ENCODE data around the gene HOXD9.

The HOXD9 gene

DNA sequence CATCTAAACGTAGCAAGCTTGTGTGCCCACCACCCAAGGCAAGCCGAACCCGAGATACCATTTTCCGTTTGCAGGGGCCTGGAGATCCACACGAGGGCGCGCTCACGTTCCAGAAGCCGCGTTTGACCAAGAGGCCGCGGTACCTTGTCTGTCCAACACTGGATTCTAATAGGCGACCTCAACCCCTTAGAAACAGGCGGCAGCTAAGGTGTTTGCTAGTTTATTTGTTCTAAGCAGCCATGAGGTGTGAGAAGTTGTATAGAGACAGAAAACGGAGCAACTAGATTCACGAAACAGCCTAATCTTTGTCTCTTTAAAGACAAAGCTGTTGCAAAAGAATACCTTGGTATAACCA, 11.2 kb upstream of the HOXD9 start:
- TF ChIP-seq SIN3A (IDR thresholded peaks at IDR 0.05; ENCODE audit: borderline replicate concordance, insufficient read depth, low read length): no peak
- TF ChIP-seq FOXP2 (optimal IDR thresholded peaks at IDR 0.05; ENCODE audit: borderline replicate concordance, extremely low read depth, extremely low read length, insufficient read depth): no peak
- TF ChIP-seq TAF1 (IDR thresholded peaks at IDR 0.05; ENCODE audit: borderline replicate concordance, insufficient read depth, low read length): no peak
- TF ChIP-seq, protein P1, sequence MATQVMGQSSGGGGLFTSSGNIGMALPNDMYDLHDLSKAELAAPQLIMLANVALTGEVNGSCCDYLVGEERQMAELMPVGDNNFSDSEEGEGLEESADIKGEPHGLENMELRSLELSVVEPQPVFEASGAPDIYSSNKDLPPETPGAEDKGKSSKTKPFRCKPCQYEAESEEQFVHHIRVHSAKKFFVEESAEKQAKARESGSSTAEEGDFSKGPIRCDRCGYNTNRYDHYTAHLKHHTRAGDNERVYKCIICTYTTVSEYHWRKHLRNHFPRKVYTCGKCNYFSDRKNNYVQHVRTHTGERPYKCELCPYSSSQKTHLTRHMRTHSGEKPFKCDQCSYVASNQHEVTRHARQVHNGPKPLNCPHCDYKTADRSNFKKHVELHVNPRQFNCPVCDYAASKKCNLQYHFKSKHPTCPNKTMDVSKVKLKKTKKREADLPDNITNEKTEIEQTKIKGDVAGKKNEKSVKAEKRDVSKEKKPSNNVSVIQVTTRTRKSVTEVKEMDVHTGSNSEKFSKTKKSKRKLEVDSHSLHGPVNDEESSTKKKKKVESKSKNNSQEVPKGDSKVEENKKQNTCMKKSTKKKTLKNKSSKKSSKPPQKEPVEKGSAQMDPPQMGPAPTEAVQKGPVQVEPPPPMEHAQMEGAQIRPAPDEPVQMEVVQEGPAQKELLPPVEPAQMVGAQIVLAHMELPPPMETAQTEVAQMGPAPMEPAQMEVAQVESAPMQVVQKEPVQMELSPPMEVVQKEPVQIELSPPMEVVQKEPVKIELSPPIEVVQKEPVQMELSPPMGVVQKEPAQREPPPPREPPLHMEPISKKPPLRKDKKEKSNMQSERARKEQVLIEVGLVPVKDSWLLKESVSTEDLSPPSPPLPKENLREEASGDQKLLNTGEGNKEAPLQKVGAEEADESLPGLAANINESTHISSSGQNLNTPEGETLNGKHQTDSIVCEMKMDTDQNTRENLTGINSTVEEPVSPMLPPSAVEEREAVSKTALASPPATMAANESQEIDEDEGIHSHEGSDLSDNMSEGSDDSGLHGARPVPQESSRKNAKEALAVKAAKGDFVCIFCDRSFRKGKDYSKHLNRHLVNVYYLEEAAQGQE (IDR thresholded peaks at IDR 0.05; ENCODE audit: insufficient read depth in 1 of 2, low read depth in 2 of 2, low read length in 2 of 2): no peak
- TF ChIP-seq POLR2AphosphoS5 (IDR thresholded peaks at IDR 0.05; ENCODE audit: low read depth, low read length): no peak

DNA sequence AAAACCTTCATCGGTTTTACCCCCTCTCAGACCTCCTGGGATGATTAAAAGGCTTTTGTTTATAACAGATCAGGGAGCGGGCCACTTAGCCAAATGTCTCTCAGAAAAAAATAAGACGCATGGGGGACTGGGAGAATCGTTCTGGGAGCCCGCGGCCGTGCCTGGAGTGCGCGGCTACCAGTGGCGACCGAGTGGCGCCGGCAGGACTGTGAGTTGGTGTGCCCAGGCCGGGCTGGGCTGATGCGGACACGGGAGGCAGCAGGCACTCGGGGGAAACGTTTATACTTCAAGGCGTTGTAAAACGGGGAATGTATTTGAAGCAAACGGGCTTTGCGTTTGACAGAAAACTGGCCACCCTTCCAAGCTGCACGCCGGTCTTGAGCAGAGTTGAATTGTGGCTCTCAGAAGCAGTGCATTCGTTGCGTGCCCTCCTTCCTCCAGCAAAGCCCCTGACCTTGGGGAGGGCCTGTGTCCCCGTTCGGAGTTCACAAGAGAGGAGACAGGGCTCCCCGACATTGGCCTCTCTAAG, 10.6 kb upstream of the HOXD9 start:
- TF ChIP-seq TAF1 (IDR thresholded peaks at IDR 0.05; ENCODE audit: borderline replicate concordance, insufficient read depth, low read length): no peak
- TF ChIP-seq SIN3A (IDR thresholded peaks at IDR 0.05; ENCODE audit: borderline replicate concordance, insufficient read depth, low read length): no peak
- no peak for TF ChIP-seq POLR2AphosphoS5 (IDR thresholded peaks at IDR 0.05; ENCODE audit: low read depth, low read length)
- TF ChIP-seq FOXP2 (optimal IDR thresholded peaks at IDR 0.05; ENCODE audit: borderline replicate concordance, extremely low read depth, extremely low read length, insufficient read depth): no peak
- TF ChIP-seq, protein P1 (IDR thresholded peaks at IDR 0.05; ENCODE audit: insufficient read depth in 1 of 2, low read depth in 2 of 2, low read length in 2 of 2): no peak

DNA sequence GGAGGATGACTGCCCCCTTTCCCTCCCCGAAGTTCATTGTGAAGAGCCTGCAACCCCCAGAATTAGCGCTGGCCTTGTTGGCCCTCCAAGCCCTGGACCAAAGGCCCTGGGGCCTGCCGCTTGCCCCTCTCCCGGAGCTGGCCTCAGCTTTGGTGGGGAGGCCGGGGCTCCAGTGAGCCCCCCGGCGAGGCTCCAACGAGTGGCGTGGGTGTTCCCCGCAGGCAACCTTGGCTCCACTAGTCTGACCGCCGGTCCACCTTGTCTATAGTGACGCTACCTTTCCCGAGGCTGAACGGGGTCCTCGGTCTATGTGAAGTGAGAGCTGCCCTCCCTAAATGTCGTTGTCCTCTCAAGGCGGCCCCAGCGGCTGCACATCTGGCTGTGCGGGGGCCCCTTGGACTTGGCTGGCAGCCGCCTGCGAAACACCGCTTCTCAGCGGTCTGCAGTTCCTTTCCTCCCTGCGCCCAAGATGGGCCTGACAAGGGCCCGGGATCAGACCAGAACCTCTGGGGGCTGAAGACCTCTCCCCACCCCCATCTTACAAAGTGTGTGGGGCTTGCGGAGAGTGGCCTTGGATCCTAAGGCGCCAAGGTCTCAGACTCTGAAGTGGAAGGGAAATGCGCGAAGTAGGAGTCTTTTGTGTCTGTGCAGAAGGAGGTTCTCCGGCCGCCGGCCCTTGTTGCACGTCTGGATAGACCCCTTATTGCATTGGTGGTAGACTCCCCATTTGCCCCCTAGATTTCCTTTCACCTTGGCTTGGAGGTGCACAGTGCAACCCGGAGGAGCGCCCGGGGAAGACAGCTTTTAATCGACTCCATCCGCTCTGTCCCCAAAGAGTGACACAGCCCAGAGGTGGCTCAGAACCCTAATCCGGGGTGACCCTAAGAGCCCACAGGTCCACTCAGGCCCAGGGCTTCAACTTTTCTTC, 9.9 kb upstream of the HOXD9 start:
- TF ChIP-seq, protein P1 (IDR thresholded peaks at IDR 0.05; ENCODE audit: insufficient read depth in 1 of 2, low read depth in 2 of 2, low read length in 2 of 2): no peak
- no peak for TF ChIP-seq POLR2AphosphoS5 (IDR thresholded peaks at IDR 0.05; ENCODE audit: low read depth, low read length)
- no peak for TF ChIP-seq FOXP2 (optimal IDR thresholded peaks at IDR 0.05; ENCODE audit: borderline replicate concordance, extremely low read depth, extremely low read length, insufficient read depth)
- TF ChIP-seq TAF1 (IDR thresholded peaks at IDR 0.05; ENCODE audit: borderline replicate concordance, insufficient read depth, low read length): no peak
- TF ChIP-seq SIN3A (IDR thresholded peaks at IDR 0.05; ENCODE audit: borderline replicate concordance, insufficient read depth, low read length): no peak

DNA sequence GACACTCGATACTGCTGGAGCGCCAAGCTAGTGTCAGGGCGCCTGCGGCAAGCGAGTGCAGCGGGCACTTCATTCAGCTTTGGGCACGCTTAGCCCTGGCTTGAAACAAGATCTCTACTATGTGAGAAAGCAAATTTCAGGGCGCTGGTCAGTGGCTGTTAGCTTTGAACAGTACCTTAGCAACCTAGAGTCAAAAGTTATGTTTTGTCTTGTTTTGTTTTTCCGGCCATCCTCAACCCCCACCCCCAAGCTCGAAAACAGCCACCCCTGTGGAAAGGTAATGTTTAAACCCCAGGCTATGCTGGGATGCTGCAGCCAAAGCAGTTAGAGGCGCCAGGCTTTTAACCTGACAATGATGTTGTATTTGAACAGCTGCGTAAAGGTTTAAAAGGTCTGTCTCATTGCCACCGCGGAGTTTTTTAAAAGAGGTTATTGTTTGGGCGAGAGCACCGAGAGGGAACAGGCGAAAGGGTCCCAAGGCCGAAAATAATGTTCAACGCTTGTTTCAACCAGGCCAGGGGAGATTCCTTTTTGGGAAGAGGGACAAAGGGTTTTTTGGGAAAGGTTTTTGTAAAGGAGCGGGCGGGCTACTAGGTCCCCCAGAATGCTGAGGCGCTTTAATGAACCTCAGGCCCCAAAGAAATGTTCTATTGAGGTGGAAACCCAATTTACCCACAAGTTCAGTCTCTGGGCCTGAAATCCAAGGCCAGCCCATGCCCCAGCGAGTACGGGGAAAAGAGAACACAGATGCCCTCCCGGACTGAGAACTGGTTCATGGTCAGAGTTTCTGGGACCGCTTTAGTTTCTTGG, 8.2 kb upstream of the HOXD9 start:
- no peak for TF ChIP-seq FOXP2 (optimal IDR thresholded peaks at IDR 0.05; ENCODE audit: borderline replicate concordance, extremely low read depth, extremely low read length, insufficient read depth)
- no peak for TF ChIP-seq SIN3A (IDR thresholded peaks at IDR 0.05; ENCODE audit: borderline replicate concordance, insufficient read depth, low read length)
- TF ChIP-seq, protein P1 (IDR thresholded peaks at IDR 0.05; ENCODE audit: insufficient read depth in 1 of 2, low read depth in 2 of 2, low read length in 2 of 2): no peak
- no peak for TF ChIP-seq TAF1 (IDR thresholded peaks at IDR 0.05; ENCODE audit: borderline replicate concordance, insufficient read depth, low read length)
- TF ChIP-seq POLR2AphosphoS5 (IDR thresholded peaks at IDR 0.05; ENCODE audit: low read depth, low read length): no peak

Data from PFSK-1 (cell line).